Cardiac muscle cell (in vitro differentiated cells and primary cell): ENCODE data around the gene PRPF31. TPM values are rescaled to one million over a fixed set of nuclear protein-coding genes. Genes with fewer than 3 reads are reported as not detected.

ENCODE experiments used
- DNase-seq, 2 donors: peaks; one replicate each; pipeline versions ENCODE4 v3.0.0 to v3.0.0-alpha.2; 2010 to 2017; ENCODE audit warnings: low read depth in 1 of 2, low spot score in 1 of 2
- H3K27ac ChIP-seq: fragments of 200-600 bp; sonication (generic); 2 replicates; pipeline ENCODE4 v1.5.1; 2016
- H3K27me3 ChIP-seq: fragments of 200-600 bp; sonication (generic); 2 replicates; pipeline ENCODE4 v1.6.0; 2016; ENCODE audit warnings: control low read depth
- H3K36me3 ChIP-seq: fragments of 200-600 bp; sonication (generic); 2 replicates; pipeline ENCODE4 v1.5.1; 2016; ENCODE audit warnings: control low read depth
- H3K4me1 ChIP-seq: fragments of 200-600 bp; sonication (generic); 2 replicates; pipeline ENCODE4 v1.8.1; 2017; ENCODE audit warnings: low read depth, mild to moderate bottlenecking, mixed run types
- H3K4me3 ChIP-seq: fragments of 200-600 bp; sonication (generic); 2 replicates; pipeline ENCODE4 v1.5.1; 2016; ENCODE audit warnings: mild to moderate bottlenecking
- H3K9me3 ChIP-seq: fragments of 200-600 bp; sonication (generic); 2 replicates; pipeline ENCODE4 v1.5.1; 2017; ENCODE audit warnings: low read depth, mild to moderate bottlenecking, control low read depth
- CTCF ChIP-seq: IDR thresholded peaks from 2 replicates; pipeline ENCODE4 v1.5.1; 2012; ENCODE audit warnings: low read depth, mild to moderate bottlenecking, low read length
- polyA plus RNA-seq: library from polyadenylated mRNA; unstranded; fragments of >200 nt; fragmentation: Nextera tagmentation; extraction: Ambion mirVana; gene quantifications from 2 replicates; pipeline ENCODE4 v1.2.1, GENCODE V29; 2016
- total RNA-seq: library from RNA; depleted of rRNA; stranded (reverse); fragments of >200 nt; gene quantifications from 2 replicates; pipeline ENCODE4 v1.2.3, GENCODE V29; 2016

PRPF31 gene
- total RNA-seq (73.9 and 79.8 TPM in 2 replicates), polyA plus RNA-seq (110 and 113 TPM in 2 replicates)

GRCh38 chr19:54115109-54116063, at the start of gene PRPF31, which contains the start of gene TFPT:
TSS of gene PRPF31 (plus strand) at chr19:54115754. CDS start at chr19:54118279, 2,525 bp downstream.
TSS of gene TFPT (minus strand) at chr19:54115657. CDS start at chr19:54115269, 388 bp downstream.
- Histone ChIP-seq H3K27ac (peak within 1 kb of the TSS; percentile 74), H3K9me3 (no peaks in the 10 kb centered on the region), H3K36me3 (peaks cover 8% of the 10 kb centered on the region), H3K4me1 (peaks cover 10% of the 10 kb centered on the region), H3K4me3 (peak within 1 kb of the TSS; percentile 48), H3K27me3 (no peaks in the 10 kb centered on the region)
- TF ChIP-seq CTCF = no peak
- peak; percentile 99 to 100 for DNase-seq

DNA sequence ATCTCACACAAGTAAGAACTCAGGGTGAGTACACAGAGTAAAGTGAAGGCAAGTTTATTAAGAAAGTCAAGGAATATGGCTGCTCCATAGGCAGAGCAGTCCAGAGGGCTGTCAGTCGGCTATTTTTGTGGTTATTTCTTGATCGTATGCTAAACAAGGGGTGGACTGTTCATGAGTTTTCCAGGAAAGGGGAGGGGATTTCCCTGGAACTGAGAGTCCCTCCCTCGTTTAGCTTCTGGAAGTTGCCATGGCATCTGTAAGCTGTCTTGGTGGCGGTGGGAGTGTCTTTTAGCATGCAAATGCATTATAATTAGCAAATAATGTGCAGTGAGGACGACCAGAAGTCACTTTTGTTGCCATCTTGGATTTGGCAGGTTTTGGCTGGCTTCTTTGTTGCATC, 46.1 kb upstream of the PRPF31 start:
- DNase-seq = no peak
- no peaks in the 10 kb centered on the region for H3K36me3 ChIP-seq
- H3K27ac ChIP-seq = no peak overlapping the region
- H3K27me3 ChIP-seq = no peaks in the 10 kb centered on the region
- H3K9me3 ChIP-seq = no peaks in the 10 kb centered on the region
- H3K4me1 ChIP-seq = no peaks in the 10 kb centered on the region
- H3K4me3 ChIP-seq = no peak overlapping the region
- TF ChIP-seq CTCF = no peak

GRCh38 chr19:54073829-54074228, 41.7 kb upstream of the PRPF31 start:
- Histone ChIP-seq H3K36me3 (no peaks in the 10 kb centered on the region), H3K4me1 (no peaks in the 10 kb centered on the region), H3K27ac (no peak overlapping the region), H3K4me3 (no peak overlapping the region), H3K9me3 (no peaks in the 10 kb centered on the region), H3K27me3 (no peaks in the 10 kb centered on the region)
- DNase-seq = no peak
- TF ChIP-seq CTCF = no peak

DNA sequence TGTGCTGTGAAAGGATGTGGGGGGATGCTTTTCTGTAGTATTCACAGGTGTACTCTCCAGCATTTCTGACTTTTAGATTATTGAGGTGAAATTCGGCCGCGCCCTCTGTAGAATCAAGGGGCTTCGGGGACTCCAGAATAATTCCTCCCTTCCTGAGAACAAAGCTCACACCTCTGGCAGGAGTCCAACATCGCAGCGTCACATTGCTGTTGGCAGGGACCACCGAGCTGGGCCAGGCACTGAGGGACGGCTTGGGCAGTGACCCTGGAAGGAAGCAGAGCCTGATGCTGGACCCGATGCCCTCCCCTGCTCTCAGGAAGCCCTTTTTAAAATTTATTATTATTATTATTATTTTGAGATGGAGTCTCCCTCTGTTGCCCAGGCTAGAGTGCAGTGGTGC, 40.7 kb upstream of the PRPF31 start:
- Histone ChIP-seq H3K9me3 (no peaks in the 10 kb centered on the region), H3K4me1 (no peaks in the 10 kb centered on the region), H3K36me3 (no peaks in the 10 kb centered on the region), H3K4me3 (no peak overlapping the region), H3K27me3 (no peaks in the 10 kb centered on the region), H3K27ac (no peak overlapping the region)
- no peak for DNase-seq
- TF ChIP-seq CTCF = no peak

DNA sequence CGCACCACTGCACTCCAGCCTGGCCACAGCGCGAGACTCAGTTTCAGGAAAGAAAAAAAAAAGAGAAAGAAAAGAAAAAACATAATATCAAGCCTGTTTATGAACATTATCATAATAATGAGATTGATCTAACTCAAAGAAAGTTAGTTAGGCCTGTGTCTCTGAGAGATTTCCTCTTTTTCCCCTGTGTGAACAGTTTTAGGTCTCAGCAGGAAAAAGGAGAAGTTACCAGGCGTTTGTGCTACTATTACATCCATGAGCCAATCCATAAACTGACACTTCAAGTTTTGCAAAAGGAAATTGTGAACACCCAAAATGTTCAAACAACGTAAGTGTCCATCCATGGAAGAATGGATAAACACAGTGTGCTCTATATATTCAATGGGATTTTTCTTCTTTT, 38.2 kb upstream of the PRPF31 start:
- no peak overlapping the region for H3K4me3 ChIP-seq
- no peak for TF ChIP-seq CTCF
- H3K27ac ChIP-seq = no peak overlapping the region
- H3K36me3 ChIP-seq = no peaks in the 10 kb centered on the region
- no peaks in the 10 kb centered on the region for H3K27me3 ChIP-seq
- DNase-seq = no peak
- H3K9me3 ChIP-seq = no peaks in the 10 kb centered on the region
- no peaks in the 10 kb centered on the region for H3K4me1 ChIP-seq
